Esophagus squamous epithelium (tissue), 4 donors: ENCODE results near the gene MBD5.

Experiments
- CTCF ChIP-seq, 6 experiments: fragments of 450-650 bp in 4 of 6; fragments of 200-600 bp in 2 of 6; sonication (generic) in 2 of 6; IDR thresholded peaks; one replicate each; pipeline ENCODE4 v1.5.1; 2016 to 2019; ENCODE audit warnings: antibody characterized with exemption in 6 of 6, mild to moderate bottlenecking in 4 of 6, moderate library complexity in 4 of 6
- POLR2A ChIP-seq, 4 donors: fragments of 450-650 bp; IDR thresholded peaks; one replicate each; pipeline ENCODE4 v1.6.1; 2017; ENCODE audit warnings: antibody characterized with exemption in 4 of 4, mild to moderate bottlenecking in 4 of 4, moderate library complexity in 3 of 4

GRCh38 chr2:148179724-148180123 is 158.8 kb downstream of the MBD5 start:
- TF ChIP-seq CTCF (IDR thresholded peaks at IDR 0.05), result no peak
- no peak for TF ChIP-seq POLR2A (IDR thresholded peaks at IDR 0.05)
